Stimulated activated CD4-positive, alpha-beta T cell treated with anti-CD3 and anti-CD28 coated beads, Interleukin-12 subunit alpha, Interleukin-12 subunit beta, amount 100 ng/mL, for 48 hours (primary cell): ENCODE results near the gene FNTB.
"Not testable (repeated sequence)": the region's sequence is repeated elsewhere in the genome, so short reads cannot be mapped to it uniquely, and the experiment has no call there.

Experiments used
- DNase-seq, 3 donors: peaks; one replicate each; pipeline ENCODE4 v3.0.0-alpha.2; 2020; ENCODE audit warnings: low read depth in 2 of 3, low spot score in 1 of 3

FNTB gene

DNA sequence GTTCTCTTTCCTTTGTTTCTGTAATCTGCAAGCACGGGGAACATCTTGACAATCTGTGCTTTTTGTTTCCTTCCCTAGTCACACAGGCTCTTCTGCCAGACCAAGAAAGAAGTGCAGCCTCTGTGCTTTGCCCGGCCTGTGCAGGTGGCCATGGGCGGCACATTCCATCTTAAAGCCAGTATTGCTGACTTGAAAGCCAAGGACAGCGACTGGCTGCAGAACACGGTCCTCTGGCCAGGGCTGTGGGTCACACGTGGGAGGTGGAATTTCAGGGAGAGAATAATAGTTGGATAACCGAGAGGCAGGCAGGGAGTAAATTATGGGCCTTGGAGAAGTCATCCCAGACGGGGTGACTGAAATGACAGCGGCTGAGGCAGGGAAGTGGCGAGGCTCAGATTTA is 24.8 kb downstream of the FNTB start:
- DNase-seq = no peak

DNA sequence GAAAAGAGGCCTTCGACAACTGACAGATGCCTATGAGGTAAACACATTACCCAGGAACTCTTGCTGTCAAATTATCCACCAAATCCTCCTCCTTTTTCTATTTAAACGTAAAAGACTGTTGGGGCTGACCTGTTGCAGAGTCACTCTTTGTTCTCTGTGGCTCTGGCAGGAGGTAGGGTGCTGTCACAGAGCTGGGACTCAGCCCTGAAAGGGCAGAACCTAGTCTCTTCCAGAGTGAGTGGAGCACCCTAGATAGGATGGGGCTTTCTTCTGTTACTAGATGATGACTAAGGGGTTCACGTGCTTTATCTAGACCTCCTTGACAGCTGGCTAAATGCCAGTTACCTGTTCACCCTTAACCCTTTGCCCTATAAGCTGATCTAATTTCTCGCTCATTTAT is 25.7 kb downstream of the FNTB start:
- DNase-seq = no peak

DNA sequence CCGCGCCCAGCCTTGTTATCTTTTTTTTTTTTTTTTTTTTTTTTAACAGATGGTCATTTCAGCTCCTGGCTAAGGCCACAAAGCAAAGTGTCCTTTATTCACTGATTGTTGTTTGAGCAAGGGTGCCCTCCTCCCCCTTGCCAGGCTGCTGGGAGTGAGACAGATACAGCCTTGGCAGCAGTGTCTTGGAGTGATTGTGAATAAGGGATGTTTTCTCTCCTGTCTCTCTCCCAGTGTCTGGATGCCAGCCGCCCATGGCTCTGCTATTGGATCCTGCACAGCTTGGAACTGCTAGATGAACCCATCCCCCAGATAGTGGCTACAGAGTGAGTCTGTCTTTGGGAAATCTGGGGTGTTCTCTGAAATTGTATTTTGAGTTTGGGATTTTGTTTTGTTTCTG is 28.7 kb downstream of the FNTB start:
- no peak for DNase-seq

- DNase-seq = no peak
Measured at GRCh38 chr14:65016471-65016870, 29.8 kb downstream of the FNTB start.

GRCh38 chr14:65019944-65020566 is 33.4 kb downstream of the FNTB start:
- DNase-seq = no peak

DNA sequence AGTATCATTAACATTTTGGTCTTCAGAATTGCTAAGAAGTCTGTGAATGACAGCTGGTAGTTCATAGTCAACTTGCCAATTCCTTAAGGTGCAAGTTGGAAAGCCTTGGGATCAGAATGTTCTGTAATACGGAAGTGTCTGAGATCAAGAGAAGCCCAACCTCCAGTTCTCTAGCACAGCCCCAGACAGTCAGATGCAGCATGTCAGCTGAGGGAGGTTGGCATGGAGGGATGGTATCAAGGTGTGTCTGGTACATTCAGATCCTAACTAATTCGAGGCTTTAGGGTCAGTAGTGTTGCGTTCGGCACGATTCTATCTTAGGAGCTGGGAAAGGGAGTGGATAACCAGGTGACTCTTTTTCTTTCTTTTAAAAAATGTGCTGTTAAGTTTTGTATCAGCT is 38.3 kb downstream of the FNTB start:
- no peak for DNase-seq

DNA sequence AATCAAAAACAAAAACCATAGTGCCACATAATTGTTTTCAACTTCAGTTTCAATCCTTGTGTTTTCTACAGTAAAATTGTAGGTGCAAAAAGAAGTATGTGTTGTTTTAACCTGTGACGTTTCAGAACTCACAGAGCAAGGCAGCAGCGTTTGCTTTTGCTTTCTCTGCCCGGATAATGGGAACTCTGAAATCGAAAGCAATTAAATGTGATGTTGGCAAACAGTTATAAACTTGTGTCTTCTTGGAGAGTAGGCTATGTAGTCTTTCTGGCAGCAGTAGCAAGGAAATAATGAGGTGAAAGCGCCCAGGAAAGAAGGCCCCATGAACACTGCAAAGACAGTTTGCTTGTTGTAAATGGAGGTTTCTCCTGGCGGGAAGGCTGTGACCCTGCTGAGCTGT is 39.1 kb downstream of the FNTB start:
- no peak for DNase-seq

DNA sequence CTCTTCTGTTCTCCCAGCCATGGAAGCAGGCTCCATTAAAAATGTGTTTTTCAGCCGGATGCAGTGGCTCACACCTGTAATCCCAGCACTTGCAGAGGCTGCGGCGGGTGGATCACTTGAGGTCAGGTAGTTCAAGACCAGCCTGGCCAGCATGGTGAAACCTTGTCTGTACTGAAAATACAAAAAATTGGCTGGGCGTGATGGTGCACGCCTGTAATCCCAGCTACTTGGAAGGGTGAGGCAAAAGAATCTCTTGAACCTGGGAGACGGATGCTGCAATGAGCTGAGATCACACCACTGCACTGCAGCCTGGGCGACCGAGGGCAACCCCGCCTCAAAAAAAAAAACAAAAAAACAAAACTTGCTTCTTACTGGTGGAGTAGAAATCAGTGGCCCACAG is 39.8 kb downstream of the FNTB start:
- no peak for DNase-seq

- no peak for DNase-seq
Measured at GRCh38 chr14:65027127-65027799, 40.6 kb downstream of the FNTB start.

DNA sequence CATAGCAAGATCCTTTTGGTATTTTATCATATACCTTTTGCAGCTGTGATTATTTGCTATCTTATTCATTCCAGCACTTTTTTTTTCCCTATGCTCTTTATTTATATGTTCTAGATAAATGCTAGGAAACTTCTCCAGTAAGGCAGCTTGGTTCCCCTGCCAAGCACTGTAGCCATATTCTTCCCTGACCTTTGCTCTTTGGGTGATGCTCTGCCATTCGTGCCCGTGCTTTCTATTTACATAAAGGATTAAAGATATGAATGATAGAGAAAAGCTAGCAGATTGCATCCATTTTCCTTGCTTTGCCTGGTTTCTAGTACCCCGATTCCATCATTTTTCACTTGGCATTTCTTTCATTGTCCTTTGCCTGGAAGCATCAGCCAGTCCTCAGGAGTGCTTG is 42.2 kb downstream of the FNTB start:
- DNase-seq = no peak

DNA sequence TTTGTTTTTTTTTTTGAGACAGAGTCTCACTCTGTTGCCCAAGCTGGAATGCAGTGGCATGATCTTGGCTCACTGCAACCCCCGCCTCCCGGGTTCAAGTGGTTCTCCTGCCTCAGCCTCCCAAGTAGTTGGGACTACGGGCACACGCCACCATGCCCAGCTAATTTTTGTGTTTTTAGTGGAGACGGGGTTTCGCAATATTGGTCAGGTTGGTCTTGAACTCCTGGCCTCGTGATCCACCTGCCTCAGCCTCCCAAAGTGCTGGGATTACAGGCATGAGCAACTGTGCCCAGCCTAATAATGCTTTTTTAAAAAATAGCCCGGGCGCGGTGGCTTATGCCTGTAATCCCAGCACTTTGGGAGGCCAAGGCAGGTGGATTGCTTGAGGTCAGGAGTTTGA is 44.6 kb downstream of the FNTB start:
- DNase-seq = not testable (repeated sequence)

DNA sequence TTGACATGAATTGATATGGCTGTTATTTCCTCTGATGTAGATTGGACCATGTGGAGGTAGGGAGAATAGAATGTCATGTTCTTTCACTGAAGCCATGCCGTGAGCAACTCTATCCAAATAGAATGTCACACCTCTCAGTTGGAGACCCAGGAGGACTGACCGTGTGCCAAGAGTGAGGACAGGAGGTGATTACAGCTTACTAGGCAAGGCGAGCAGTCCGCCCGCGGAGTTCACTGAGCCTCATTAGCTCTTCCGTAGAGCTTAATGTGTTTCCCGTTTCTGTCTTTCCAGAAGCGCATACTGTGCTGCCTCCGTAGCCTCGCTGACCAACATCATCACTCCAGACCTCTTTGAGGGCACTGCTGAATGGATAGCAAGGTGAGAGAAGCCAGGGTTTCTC is 45.6 kb downstream of the FNTB start:
- DNase-seq = no peak

DNA sequence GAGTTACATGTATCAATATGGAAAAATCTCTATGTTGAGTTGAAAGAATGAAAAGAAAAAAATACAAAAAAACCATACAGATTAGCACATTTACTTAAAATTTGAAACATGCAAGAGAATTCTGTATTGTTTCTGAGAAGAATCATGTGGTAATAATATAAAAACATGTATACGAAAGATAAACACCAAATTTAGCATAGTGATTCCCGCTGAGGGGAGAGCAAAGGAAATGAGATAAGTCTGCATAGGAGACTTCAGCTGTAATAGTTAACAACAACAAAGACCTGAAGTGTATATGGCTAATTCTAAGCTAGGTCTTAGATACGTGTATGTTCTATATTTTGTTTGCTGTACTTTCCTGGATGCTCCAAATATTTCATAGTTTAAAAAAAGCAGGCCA is 46.5 kb downstream of the FNTB start:
- no peak for DNase-seq

- no peak for DNase-seq
Measured at GRCh38 chr14:65034021-65034420, 47.3 kb downstream of the FNTB start.

DNA sequence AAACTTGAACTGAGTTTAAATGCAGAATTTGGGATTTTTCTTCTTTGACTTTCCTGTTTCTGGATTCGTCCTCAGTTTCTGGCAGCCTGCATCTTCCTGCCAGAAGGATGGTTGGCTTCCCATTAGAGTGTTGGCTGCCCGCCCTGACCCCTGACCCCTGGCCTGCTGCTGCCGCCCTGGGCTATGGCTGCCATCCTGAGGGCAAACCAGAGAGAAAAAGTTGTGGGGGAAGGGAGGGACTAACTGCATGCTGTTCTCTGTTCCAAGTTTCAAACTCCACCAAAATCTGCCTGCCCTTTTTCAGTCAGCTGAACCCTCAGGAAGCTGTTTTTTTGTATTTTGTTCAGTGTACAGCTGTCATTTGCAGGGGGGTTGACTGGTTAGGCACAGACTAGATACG is 48.4 kb downstream of the FNTB start:
- DNase-seq = no peak

DNA sequence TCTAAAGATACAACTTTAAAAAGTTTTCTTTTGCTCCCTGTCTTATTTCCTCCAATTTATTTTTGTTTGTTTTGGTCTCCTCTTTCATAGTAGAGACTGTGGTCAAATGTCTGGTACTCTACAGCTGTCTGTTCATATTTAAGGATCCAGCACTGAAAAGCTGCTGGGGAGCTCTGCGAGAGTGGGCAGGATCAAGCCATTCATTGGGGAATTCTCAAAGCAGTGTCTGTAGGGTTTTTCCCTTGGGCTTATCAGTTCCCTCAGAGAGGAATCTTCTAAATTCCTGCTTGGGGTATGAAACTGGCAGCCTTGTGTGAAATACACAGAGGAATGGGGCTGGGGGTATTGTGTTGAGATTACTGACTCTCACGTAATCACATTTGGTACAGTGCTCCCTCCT is 52.3 kb downstream of the FNTB start:
- no peak for DNase-seq

- no peak for DNase-seq
Measured at GRCh38 chr14:65040666-65041433, 54.2 kb downstream of the FNTB start.

DNA sequence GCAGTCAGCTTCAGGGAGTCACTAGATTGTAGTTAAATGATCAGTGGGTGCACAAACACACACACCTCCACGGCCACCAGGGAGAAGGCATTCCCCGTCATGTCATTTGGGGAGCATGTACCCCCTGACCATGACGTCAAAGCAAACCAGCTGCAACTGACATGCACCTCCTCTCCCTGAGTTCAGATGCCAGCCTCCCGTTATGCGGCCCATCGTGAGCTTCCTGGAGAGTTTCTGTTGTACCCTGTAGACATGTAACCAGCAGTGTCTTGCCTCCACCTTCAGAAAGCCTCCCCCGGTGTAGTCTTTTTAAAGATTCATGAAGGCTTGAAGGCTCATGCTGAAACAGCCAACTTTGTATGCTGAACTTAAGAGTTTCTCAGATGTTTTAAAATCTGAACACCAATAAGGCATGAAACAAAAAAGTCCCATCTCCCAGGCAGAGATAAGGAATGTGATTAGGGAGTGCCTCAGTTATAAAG is 54.8 kb downstream of the FNTB start:
- DNase-seq = no peak

DNA sequence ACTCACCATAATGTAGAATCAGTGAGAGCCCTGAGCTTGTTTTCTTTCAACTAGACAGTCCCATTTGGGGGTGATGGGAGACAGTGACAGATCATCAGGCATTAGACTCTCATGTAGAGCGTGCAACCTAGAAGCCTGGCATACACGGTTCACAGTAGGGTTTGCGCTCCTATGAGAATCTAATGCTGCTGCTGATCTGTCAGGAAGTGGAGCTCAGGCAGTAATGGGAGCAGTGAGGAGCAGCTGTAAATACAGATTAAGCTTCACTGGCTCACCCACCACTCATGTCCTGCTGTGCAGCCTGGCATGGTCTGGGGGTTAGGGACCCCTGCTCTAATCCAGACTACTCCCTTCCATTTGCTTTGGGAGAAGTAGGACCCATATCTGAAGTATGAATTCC is 55.6 kb downstream of the FNTB start:
- no peak for DNase-seq

DNA sequence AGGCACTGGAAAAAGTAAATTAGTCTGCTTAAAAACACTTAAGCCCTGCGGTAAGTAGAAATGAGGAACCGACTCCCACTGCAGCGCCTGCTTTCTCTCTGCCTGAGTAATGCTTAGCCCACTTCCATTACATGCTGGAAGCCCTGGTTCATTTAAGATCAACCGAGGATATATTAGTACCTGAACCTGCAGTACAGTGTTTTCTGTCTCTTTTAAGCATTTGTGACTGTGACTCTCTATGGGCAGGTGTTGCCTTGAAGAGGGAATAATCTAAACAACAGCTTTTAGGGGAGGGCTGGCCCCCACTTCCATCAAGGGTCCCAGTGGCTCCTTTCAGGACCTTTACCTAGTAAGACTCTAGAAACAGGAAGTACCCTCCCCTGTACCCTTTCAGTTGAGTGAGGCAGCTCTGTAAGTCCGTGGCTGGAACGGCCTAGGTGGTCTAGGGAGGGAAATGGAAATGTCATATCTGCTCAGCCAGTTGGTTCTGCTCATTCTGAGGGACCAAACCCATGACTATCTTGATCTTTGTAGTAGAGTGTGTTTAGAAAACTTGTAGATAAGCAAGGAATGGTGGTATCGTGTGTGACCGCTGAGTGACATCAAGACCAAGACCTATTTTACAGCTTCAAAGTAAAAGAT is 56.2 kb downstream of the FNTB start:
- no peak for DNase-seq

DNA sequence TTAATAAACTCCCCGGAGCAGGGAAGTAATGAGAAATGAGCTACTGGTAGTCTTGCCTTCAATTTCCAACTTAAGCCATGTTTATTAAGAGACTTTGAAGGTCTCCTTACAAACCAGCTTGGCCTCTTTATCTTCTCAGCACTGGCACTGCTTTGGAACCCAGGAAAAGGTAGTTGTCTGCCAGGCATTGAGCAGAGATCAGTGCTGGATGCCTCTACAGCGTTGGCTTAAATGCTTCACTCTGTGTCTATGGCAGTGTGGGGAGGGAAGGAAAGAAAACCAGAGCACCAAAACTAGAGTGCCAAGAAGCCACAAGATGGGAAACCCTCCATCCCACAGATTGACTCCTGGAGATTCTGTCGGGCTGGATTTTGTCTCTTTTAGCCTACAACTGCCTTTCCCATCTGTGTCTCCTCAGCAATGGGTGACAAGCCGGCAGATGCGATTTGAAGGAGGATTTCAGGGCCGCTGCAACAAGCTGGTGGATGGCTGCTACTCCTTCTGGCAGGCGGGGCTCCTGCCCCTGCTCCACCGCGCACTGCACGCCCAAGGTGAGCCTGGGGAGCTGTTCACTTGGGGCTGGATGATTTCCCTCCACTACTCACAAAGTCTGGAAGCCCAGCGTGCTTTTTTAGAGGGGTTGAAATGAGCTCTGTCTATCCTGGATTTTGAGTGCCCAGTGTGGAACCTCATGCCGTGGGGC is 57.3 kb downstream of the FNTB start:
- no peak for DNase-seq
